NCI-H526 treated with DMSO at 0.1 percent for 48 hours (cell line): Measurements from ENCODE around the gene RPL35A.
"Not testable (repeated sequence)": the region's sequence is repeated elsewhere in the genome, so short reads cannot be mapped to it uniquely, and the experiment has no call there.

Source experiments
- DNase-seq: peaks from one replicate; lab custom pipeline; 2025; lab: John Stamatoyannopoulos, UW

The RPL35A gene

DNA sequence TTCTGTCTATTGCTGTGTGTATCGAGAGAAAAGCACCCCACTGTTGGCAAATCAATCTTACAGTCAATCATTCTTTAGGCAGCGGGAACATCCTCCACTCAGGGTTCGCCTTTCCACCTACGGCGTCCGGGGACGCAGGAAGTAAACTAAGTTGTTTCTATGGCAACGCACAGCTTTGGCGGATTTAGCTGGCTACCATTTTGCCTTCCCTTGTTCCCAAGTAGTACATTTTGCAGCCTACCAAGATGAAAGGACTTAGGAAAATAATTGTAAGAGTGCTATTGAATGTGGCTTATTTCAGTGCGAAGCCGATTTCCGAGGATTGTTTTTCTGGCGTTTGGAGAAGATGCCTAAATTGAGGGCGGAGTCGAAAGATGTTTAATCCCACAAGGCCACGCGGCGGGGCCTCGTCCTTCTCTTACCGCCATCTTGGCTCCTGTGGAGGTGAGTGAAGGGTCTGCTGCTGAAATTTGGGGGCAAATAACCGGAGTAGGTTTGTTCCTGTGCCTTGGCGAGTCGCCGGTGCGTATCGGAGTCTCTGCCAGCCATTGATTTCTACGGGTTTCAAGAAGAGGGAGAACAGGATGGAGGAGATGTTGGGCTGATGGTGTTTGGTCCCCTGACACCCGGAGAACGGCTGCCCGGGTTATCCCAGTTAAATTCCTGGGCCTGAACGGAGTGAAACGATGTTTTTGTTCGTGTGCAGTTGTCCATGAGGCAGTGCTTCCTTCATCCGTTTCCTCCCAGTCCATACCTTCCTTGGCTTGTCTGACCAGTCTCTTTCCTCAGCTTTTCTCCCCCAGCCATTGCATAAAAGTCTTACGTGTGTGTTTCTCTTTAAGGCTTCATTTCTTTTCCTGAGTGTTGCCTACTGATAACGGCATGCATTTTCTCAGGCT, at the start of gene RPL35A:
TSS of gene RPL35A (plus strand) at position 413 of the 899 bp plus-strand sequence. CDS start 778 bp downstream, outside the sequence.
- DNase-seq: peak; percentile 94

DNA sequence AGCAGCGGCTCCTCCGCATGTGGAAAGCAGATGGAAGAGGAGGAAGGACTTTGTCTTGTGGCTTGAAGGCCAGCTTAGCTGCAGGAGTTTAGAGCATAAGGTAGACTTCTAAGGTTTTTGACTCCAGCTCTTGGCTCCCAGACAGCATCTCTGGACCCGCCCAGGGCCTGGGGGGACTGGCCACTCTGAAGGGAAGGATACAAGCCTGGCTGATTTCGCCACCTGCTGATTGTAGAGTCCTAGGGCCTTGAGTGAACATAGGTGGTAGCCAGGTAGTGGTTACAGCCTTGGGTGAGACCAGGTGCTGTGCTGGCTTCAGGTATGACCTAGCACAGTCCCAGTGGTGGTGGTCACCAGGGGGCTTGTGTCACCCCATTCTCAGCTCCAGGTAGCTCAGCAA, 48.4 kb upstream of the RPL35A start:
- DNase-seq: no peak

DNA sequence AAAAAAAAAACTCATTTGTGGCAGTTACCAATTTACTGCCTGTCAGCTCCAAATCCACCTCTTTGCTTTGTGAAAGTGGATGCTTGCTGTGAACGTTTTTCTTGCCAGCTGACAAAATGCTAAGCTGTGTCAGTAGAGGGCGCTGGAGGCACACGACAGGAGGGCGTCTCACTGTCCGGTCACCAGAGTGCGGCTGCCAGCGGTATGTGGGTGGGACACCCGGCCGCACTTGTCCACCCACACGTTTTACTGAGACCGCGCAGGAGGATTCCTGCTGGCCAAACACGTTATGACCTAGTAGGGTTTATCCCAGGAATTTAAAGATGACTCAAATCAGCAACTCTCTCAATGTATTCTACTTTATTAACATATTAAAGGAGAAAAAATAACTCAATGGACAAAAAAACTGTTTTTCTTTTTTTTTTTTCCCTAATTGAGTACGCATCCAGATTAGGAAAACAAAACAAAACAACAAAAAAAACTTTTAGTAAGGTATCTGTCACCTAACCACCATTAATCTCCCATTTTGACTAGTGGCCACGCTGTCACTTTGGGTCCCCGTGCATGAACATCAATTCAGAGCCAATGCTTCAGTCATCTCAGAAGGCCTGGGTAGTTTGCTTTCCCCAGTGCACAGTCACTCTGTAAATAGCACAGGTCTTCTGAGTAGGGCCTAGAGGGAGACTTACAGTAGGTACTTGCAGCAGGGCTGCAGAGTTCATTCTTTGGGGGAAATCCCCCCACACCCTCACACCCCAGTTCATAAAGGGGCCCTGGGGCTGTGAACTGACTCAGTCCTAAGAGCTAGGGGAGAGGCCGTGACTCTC, 43.8 kb upstream of the RPL35A start:
- peak; percentile 66 for DNase-seq

DNA sequence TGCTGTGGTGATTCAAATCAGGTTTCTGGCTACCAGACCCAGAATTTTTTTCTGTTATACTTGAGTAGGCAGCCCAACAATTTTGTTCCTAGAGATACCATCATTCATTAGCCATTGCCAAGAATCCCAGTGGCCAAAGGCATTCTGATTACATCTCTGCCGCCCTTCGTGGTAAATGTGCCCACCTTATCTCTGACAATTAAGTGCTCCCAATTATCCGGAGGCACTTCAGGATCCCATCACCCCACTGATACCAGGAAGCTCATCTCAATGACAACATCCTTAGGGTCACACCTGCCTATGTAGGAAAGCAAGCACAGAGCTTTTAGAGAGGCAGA, 43.2 kb upstream of the RPL35A start:
- DNase-seq: no peak

DNA sequence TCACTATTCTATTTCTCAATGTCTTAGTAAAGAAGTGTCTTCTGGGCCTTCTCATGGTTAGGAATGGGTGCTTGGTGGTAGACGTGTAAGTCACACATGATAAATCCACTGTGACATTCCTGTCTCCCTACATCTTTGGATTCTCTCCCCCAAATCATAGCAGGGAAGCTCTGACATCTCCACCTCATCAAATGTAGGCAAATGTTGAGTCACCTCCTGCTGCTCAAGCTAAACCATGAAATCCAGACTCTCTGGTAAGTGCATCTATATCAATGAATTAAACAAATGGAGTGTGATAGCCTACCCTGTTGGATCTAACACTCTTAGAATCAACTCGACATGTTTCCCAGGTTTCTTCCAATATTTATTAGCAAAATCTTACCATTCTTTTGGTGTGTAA, 42.8 kb upstream of the RPL35A start:
- DNase-seq: no peak

DNA sequence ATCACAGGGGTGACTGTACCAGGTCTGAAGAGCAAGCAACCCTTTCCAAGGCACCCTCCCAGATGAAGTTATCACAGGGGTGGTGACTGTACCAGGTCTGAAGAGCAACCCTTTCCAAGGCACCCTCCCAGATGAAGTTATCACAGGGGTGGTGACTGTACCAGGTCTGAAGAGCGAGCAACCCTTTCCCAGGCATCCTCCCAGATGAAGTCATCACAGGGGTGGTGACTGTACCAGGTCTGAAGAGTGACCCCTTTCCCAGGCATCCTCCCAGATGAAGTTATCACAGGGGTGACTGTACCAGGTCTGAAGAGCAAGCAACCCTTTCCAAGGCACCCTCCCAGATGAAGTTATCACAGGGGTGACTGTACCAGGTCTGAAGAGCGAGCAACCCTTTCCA, 41.4 kb upstream of the RPL35A start:
- not testable (repeated sequence) for DNase-seq

DNA sequence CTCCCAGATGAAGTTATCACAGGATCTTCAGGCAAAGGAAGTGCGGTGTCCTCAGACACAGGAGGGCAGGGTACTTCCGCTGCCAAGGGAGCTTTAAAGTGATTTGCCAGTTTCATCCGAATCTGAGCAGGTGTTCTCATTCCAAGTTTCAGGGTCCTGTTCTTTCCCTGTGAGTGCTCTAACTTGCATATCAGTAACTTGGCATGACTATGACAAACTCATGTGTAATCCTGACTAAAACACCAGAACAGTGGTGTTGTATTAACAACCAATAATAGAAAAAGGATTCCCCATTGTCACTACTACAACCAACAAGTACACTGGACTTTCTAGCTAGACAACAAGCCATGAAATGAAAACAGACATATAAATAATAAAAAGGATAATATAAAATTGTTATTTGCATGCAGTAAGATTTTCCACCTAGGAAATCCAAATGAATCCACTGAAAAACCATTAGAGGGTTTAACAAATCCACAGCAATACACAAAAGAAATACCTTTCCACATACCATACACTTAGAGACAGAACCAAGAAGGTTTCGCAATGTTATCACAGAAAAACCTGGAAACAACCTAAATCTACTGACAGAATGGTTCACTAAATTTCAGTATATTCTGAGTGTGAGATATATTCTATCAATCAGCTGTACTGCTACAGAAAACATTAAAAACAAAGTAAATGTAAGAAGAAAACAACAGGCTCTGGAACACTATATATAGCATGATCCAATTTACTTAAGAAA, 40.9 kb upstream of the RPL35A start:
- DNase-seq: no peak

DNA sequence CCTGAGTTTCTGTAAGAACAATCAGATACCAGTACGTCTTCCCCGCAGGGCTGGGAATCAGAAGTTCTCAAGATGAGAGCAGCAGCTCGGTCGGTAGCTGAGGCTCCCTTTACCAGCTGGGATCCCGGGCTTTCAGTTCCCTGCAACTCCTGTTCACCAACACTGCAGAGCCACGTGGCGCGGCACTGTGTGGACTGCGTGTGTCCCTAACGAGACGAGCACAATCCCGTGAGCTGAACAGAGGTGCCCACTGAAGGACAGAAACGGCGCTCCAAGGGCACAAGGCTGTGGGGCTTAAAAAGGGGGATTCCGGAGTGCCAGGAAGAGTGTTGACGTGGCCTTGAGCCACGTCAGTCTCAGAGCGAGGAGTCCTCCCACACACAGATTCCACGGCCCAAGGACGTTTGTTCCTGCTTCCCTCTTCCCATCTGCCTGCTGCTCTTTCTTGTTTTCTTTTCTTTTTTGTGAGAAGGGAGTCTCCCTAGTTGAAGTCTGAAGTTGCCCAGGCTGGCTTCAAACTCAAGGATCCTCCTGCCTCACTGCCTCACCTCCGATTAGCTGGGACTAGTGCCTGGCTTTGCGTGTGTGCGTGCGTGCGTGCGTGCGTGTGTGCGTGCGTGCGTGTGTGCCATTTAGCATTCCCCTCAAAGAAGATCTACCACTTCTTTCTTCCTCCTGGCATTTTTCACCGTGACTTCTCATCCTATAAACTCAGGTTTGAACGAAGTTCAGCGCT, 37.1 kb upstream of the RPL35A start:
- DNase-seq: no peak

DNA sequence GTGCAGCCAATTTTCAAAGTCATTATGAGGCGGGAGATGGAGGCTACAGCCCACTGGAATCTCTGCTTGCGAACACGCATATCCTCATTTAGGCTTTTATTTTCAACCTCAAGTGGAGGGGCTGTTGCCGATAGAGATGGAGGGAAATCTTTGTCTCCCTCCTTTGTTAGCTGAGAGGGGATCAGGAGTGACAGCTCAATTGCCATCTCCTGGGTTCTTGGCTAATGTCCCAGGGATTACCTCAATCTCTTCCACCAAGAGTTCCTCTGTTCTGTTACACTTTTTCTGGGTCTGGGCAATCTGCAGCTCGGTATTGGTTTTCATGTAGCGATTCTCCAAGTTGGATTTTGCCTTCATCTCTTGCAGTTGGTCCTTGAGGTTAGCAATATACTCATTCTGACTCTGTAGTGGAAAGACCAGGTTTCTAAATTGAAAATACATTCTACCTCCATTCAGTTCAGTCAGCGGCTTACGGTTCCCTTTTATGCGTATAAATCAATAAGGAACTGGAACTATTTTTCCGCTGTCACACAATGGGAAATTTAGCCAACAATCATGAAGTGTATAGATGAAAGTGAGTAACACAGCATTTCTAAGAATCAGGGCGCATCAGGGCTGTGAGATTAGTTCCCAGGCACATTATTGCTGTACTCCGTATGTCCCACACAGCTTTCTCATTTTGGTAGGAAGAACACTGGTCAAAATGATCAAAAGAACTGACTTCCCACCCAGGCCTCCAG, 36.2 kb upstream of the RPL35A start:
- DNase-seq: no peak

DNA sequence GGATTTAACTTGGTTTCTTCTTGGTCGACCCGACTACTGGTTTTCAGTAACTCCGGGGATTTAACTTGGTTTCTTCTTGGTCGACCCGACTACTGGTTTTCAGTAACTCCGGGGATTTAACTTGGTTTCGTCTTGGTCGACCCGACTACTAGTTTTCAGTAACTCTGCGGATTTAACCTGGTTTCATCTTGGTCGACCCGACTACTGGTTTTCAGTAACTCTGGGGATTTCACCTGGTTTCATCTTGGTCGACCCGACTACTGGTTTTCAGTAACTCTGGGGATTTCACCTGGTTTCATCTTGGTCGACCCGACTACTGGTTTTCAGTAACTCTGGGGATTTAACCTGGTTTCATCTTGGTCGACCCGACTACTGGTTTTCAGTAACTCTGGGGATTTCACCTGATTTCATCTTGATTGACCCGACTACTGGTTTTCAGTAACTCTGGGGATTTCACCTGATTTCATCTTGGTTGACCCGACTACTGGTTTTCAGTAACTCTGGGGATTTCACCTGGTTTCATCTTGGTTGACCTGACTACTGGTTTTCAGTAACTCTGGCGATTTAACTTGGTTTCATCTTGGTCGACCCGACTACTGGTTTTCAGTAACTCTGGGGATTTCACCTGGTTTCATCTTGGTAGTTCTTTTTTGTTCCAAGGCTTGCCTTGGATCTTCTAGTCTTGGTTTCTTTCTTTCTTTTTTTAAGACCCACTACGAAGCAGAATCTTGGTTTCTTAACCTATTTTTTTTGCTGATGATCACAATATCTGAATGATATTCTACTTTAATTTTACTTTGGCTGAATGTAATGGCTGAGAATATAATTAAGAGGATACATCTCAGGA, 28.3 kb upstream of the RPL35A start:
- not testable (repeated sequence) for DNase-seq

DNA sequence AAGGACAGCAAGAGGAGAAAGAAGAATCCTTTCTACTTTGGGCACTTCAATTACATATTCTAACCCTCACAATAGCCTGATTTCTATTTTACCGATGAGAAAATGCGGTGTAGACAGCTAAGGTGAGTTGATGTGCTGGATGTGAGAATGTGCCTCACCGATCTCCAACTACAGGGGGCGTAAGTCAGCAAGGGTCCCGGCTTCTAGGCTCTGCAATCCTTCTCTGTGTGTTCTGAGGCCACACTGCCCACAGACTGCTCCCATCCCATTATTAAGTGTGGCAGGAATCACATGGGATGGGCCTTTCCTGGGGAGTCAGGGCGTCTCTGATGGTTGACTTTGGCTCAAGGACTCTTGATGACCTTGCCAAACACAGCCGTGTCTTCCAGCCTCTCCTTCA, 23.6 kb upstream of the RPL35A start:
- DNase-seq: no peak

DNA sequence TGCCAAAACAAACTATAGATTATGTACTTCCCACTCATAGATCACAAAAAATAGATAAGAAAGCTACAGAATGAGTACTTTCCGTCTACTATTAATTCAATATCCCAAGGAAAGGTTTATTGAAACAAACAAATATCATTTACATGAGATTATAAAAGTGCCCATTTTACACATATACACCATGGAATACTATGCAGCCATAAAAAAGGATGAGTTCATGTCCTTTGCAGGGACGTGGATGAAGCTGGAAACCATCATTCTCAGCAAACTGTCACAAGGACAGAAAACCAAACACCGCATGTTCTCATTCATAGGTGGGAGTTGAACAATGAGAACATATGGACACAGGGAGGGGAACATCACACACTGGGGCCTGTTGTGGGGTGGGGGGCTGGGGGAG, 22.4 kb upstream of the RPL35A start:
- DNase-seq: not testable (repeated sequence)

DNA sequence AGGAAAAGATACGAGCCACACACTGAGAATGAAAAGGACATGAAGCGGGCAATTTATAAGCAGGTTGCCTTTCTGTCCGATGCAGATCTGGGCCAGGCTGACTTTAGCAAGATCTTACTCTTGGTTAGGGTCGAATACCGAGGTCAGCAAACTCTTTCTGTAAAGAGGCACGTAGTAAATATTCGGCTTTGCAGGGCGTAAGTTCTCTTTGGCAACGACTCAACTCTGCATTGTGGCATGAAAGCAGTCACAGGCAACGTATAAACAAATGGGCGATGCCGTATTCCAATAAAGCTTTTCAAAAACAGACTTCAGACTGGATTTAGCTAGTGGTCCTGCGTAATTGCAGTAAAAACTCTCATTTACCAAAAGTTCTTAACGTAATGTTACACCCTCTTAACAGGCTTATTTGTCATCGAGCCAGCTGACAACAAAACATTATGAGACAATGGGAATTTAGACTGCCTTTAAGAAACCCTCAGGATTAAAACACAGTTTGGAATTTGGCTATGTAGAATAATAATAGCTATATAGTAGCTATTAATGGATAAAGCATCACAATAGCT, 13.1 kb upstream of the RPL35A start:
- no peak for DNase-seq

DNA sequence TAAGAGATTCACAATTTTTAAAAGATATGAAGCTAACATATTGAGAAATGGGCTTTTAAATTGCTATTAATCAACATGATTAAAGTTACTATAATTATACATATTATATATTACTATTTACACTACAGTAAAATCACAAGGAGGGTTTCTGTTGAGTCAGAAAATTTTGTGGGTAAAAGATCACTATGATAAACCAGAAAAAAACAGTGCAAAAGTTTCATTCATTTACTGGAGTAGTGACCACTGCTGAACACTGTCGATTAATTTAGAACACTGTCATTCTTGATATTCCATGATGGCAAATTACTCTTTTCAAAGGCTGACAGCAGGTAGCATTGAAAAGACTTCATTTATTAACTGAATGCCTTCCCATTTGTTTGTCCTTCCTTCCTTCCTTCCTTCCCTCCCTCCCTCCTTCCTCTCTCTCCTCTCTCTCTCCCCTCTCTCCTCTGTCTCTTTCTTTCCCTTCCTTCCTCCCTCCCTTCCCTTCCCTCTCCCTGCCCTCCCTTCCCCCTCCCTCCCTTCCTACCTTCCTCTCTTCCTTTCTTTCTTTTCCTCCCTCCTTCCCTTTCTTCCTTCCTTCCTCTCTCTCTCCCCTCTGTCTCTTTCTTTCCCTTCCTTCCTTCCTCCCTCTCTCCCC, 9.1 kb upstream of the RPL35A start:
- no peak for DNase-seq

DNA sequence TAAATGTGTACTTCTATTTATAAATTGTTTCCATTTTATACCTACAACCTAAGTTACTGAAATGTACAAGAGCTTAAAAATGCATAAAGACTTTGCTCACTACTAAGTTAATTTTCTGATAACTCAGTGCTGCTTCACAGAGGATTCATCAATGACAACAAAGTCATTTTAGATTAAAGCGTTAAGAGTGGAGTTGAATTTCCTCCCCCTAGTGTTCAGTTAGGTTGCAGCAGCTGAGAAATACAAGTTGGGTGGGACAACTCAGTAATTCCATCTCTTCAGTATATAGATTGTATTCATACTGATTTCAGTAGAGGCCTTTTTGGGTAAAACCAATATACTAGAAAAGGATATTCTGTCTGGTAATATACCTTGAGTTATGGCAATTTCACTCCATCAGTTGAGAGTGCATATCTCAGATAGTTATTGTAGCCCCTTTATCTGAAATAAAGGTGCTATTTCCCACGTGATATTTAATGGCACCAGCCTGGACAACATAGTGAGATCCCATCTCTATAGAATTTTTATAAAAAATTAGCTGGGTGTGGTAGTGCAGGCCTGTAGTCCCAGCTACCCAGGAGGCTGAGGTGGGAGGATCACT, 6.9 kb upstream of the RPL35A start:
- peak; percentile 29 for DNase-seq

DNA sequence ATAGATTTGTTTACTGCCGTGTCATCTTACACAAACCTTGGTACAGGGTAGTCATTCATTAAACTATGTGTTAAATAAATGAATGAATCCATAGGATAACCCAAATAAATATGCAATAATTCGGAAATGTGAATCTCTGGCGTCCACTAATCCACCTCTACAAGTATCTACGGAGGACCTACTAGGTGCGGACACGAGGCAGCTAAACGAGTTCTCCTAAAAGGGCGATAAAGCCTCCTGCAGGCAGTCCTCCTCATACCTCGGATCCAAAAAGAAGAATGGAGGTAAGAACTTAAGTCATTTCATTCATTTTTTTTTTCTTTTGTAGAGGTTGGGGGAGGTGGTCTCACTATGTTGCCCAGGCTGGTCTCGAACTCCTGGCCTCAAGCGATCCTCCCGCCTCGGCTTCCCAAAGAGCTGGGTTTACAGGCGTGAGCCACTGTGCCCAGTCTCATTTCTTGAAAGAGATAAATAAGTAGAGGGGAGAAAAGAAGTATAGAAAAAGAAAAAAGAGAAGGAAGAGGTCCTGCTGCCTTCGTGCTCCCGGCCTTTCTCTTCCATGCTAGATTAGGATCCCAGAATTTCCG, 706 bp upstream of the RPL35A start:
- no peak for DNase-seq

DNA sequence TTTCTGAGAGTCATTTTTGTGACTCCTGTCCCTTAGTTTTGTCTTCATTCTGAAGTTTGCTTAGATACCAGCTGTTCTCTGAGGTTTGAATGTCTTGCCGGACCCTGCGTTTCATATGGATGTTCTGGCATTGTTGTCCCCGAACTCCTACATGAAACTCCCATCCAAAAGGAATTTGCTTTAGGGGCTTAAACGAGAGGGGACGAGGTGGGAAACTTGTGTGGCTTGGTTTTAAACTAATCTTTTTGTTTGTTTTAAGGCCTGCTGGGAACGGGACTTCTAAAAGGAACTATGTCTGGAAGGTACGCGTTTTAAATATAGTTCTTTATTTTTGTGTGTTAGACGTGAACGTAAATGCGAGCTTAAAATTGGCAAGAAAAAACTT, 679 bp downstream of the RPL35A start:
- DNase-seq: no peak

DNA sequence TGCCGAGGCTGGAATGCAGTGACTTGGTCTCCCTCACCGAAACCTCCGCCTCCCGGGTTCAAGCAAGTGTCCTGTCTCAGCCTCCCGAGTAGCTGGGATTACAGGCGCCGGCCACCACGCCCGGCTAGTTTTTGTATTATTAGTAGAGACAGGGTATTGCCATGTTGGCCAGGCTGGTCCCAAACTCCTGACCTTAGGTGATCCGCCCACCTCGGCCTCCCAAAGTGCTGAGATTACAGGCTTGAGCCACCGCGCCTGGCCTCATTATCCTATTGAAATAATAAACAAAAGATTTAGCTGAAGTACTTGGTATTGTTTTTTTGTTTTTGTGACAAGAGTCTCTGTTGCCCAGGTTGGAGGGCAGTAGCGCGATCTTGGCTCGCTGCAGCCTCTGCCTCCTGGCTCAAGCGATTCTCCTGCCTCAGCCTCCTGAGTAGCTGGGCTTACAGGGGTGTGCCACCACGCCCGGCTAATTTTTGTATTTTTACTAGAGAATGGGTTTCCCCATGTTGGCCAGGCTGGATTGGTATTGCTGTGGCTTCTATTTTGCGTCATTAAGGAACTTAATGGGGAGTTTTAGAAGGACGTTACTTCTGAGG, 1.5 kb downstream of the RPL35A start:
- DNase-seq: no peak
